Mesenchymal stem cell (in vitro differentiated cells and primary cell): ENCODE measurements around the gene LRRC71.
A peak's percentile ranks its signal among the peaks of the same experiment; 100 is the strongest.

Source experiments
- DNase-seq: peaks from one replicate; pipeline ENCODE4 v3.0.0-alpha.2; 2013
- H2AFZ ChIP-seq: one replicate; pipeline ENCODE4 v1.6.1; 2013; ENCODE audit warnings: low read depth, mild to moderate bottlenecking, control low read depth, inconsistent platforms, low read length, moderate library complexity
- H2AK5ac ChIP-seq: 2 replicates; pipeline ENCODE4 v1.6.1; 2013; ENCODE audit warnings: low read length, moderate library complexity, mild to moderate bottlenecking, inconsistent platforms; ENCODE audit not compliant: severe bottlenecking
- H2BK120ac ChIP-seq: one replicate; pipeline ENCODE4 v1.6.1; 2013; ENCODE audit warnings: low read depth, mild to moderate bottlenecking, inconsistent platforms, low read length, moderate library complexity
- H2BK12ac ChIP-seq, 2 experiments: one replicate each; pipeline ENCODE4 v1.6.1; 2013; ENCODE audit warnings: inconsistent platforms in 2 of 2, low read length in 2 of 2, mild to moderate bottlenecking in 2 of 2, moderate library complexity in 2 of 2, control low read depth in 1 of 2
- H2BK15ac ChIP-seq: one replicate; pipeline ENCODE4 v1.6.1; 2013; ENCODE audit warnings: mild to moderate bottlenecking, low read depth, inconsistent platforms; ENCODE audit not compliant: poor library complexity, severe bottlenecking
- H2BK5ac ChIP-seq: 2 replicates; pipeline ENCODE4 v1.6.1; 2013; ENCODE audit warnings: low read depth, mild to moderate bottlenecking, low read length, control low read depth, inconsistent platforms; ENCODE audit not compliant: poor library complexity, severe bottlenecking
- H3K14ac ChIP-seq, 2 experiments: one replicate each; pipeline ENCODE4 v1.6.1; 2013; ENCODE audit warnings: inconsistent platforms in 2 of 2, low read length in 2 of 2, control low read depth in 1 of 2, mild to moderate bottlenecking in 1 of 2, moderate library complexity in 1 of 2
- H3K18ac ChIP-seq, 2 experiments: one replicate each; pipeline ENCODE4 v1.6.1; 2013; ENCODE audit warnings: inconsistent platforms in 2 of 2, low read length in 2 of 2, control low read depth in 1 of 2, low read depth in 1 of 2, mild to moderate bottlenecking in 1 of 2
- H3K23ac ChIP-seq, 2 experiments: one replicate each; pipeline ENCODE4 v1.6.1; 2013; ENCODE audit warnings: inconsistent platforms in 2 of 2, low read length in 2 of 2, mild to moderate bottlenecking in 2 of 2, moderate library complexity in 2 of 2, control low read depth in 1 of 2
- H3K27ac ChIP-seq: 2 replicates; pipeline ENCODE4 v1.5.1; 2013; ENCODE audit warnings: mild to moderate bottlenecking, moderate library complexity, low read length, control low read depth, inconsistent platforms; ENCODE audit not compliant: poor library complexity, severe bottlenecking
- H3K27me3 ChIP-seq, 2 experiments: 2 replicates each; pipeline versions ENCODE4 v1.6.1 to v1.7.0; 2013; ENCODE audit warnings: low read length in 2 of 2, mild to moderate bottlenecking in 2 of 2, moderate library complexity in 2 of 2, control low read depth in 1 of 2, inconsistent platforms in 1 of 2; ENCODE audit not compliant: control insufficient read depth in 1 of 2, insufficient read depth in 1 of 2
- H3K36me3 ChIP-seq, 2 experiments: 2 replicates each; pipeline versions ENCODE4 v1.6.1 to v1.7.0; 2013; ENCODE audit warnings: low read length in 2 of 2, control low read depth in 1 of 2, inconsistent platforms in 1 of 2, low read depth in 1 of 2, mild to moderate bottlenecking in 1 of 2; ENCODE audit not compliant: insufficient read depth in 2 of 2, control insufficient read depth in 1 of 2
- H3K4ac ChIP-seq, 2 experiments: one replicate each; pipeline ENCODE4 v1.6.1; 2013; ENCODE audit warnings: inconsistent platforms in 2 of 2, low read length in 2 of 2, mild to moderate bottlenecking in 2 of 2, moderate library complexity in 2 of 2, control low read depth in 1 of 2, low read depth in 1 of 2
- H3K4me1 ChIP-seq: 2 replicates; pipeline ENCODE4 v1.6.1; 2013; ENCODE audit warnings: low read depth, low read length, control low read depth; ENCODE audit not compliant: control insufficient read depth, insufficient read depth
- H3K4me2 ChIP-seq: 2 replicates; pipeline ENCODE4 v1.6.1; 2013; ENCODE audit warnings: low read length, mild to moderate bottlenecking, inconsistent platforms; ENCODE audit not compliant: poor library complexity, severe bottlenecking
- H3K4me3 ChIP-seq, 2 experiments: 2 replicates each; pipeline versions ENCODE4 v1.5.1 to v1.7.0; 2013; ENCODE audit warnings: low read length in 2 of 2, mild to moderate bottlenecking in 2 of 2, control low read depth in 1 of 2, low read depth in 1 of 2; ENCODE audit not compliant: insufficient read depth in 1 of 2
- H3K79me1 ChIP-seq: replicated peaks from 2 replicates; pipeline ENCODE4 v1.6.1; 2013; ENCODE audit warnings: mild to moderate bottlenecking, control low read depth, low read length, inconsistent platforms; ENCODE audit not compliant: poor library complexity, severe bottlenecking
- H3K9ac ChIP-seq: 2 replicates; pipeline ENCODE4 v1.7.0; 2013; ENCODE audit warnings: mild to moderate bottlenecking, low read length, moderate library complexity
- H3K9me3 ChIP-seq: 2 replicates; pipeline ENCODE4 v1.7.0; 2013; ENCODE audit warnings: mild to moderate bottlenecking, low read length; ENCODE audit not compliant: control insufficient read depth
- H4K8ac ChIP-seq: one replicate; pipeline ENCODE4 v1.6.1; 2013; ENCODE audit warnings: inconsistent platforms, mild to moderate bottlenecking, low read length, moderate library complexity
- H4K91ac ChIP-seq: one replicate; pipeline ENCODE4 v1.6.1; 2013; ENCODE audit warnings: mild to moderate bottlenecking, low read length, inconsistent platforms
- WGBS: methylation state at CpG from one replicate; pipeline ENCODE4 v1.1.7; 2013; ENCODE audit warnings: mixed read lengths; 5-methylcytosine and 5-hydroxymethylcytosine counted together

LRRC71 gene

GRCh38 chr1:156931211-156931952, 10.9 kb downstream of the LRRC71 start:
- peaks cover 13 to 16% of the 10 kb centered on the region in 2 experiments for H3K36me3 ChIP-seq
- H3K27me3 ChIP-seq, result peaks cover 30 to 41% of the 10 kb centered on the region in 2 experiments
- H3K4ac ChIP-seq, result no peak overlapping the region
- no peaks in the 10 kb centered on the region for H3K9me3 ChIP-seq
- H4K91ac ChIP-seq, result no peak overlapping the region
- H3K4me1 ChIP-seq, result peaks cover 7% of the 10 kb centered on the region
- no peak overlapping the region for H3K4me2 ChIP-seq
- H2AFZ ChIP-seq, result no peak overlapping the region
- WGBS, result 94% methylated on average over 9 of the region's 11 CpGs
- peak; percentile 35 for DNase-seq
- H3K14ac ChIP-seq, result no peak overlapping the region
- no peaks in the 10 kb centered on the region for H3K79me1 ChIP-seq
- peak overlapping the region in 1 of 2 experiments; percentile 25 for H3K4me3 ChIP-seq
- H2BK5ac ChIP-seq, result no peak overlapping the region
- no peak overlapping the region for H3K23ac ChIP-seq
- no peak overlapping the region for H2BK12ac ChIP-seq
- H3K27ac ChIP-seq, result no peak overlapping the region
- no peak overlapping the region for H4K8ac ChIP-seq
- no peak overlapping the region for H2BK15ac ChIP-seq
- H2AK5ac ChIP-seq, result no peak overlapping the region
- no peak overlapping the region for H2BK120ac ChIP-seq
- peak overlapping the region; percentile 1 for H3K9ac ChIP-seq
- H3K18ac ChIP-seq, result no peak overlapping the region

DNA sequence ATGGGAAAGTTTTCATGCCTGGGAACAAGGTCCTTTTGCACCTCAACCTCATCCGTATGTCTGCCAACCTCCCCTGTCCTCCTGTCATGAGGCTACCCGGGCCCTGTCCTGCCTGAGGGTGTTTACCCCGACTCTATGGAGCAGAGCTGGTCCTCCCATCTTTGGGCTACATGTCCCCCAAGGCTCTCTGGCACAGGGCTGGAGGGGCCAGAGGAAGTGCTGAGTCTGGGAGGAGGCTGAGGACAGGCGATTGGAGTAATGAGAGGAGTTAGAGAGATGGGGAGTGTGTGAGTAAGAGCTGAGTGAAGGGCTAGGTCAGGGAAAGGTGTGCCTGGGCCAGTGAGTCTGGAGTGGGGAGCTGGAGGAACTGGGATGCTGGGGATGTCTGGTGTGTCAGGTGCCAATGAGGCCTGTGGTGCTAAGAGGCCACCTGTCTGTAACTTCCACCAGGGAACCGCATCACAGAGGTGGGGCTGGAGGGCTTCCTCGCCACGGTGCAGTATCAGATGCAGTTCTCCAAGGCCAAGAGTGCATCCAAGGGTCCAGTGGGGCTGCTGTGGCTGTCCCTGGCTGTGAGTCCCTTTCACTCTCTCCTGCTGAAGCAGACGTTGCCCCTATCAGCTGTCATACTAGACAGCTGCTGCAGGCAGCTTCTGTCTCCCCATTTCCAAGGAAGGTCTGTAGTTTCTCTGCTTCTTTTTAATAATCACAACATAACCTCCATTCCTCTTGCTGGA, 11.7 kb downstream of the LRRC71 start:
- Histone ChIP-seq H4K91ac (no peak overlapping the region), H3K9ac (no peak overlapping the region), H3K79me1 (no peaks in the 10 kb centered on the region), H3K27ac (no peak overlapping the region), H4K8ac (no peak overlapping the region), H2BK5ac (no peak overlapping the region), H2BK15ac (no peak overlapping the region), H3K14ac (no peak overlapping the region), H2BK12ac (no peak overlapping the region), H3K18ac (no peak overlapping the region), H3K4me1 (peaks cover 6% of the 10 kb centered on the region), H3K36me3 (peaks cover 20 to 23% of the 10 kb centered on the region in 2 experiments), H3K4me2 (no peak overlapping the region), H3K23ac (no peak overlapping the region), H2BK120ac (no peak overlapping the region), H3K9me3 (no peaks in the 10 kb centered on the region), H3K27me3 (peaks cover 26 to 35% of the 10 kb centered on the region in 2 experiments), H2AFZ (no peak overlapping the region), H3K4me3 (no peak overlapping the region), H3K4ac (no peak overlapping the region), H2AK5ac (no peak overlapping the region)
- no peak for DNase-seq
- WGBS, result 87% methylated on average over 8 of the region's 8 CpGs

- no peak overlapping the region for H3K14ac ChIP-seq
- no peak overlapping the region for H3K4me3 ChIP-seq
- H3K36me3 ChIP-seq, result peaks cover 30 to 33% of the 10 kb centered on the region in 2 experiments
- H3K79me1 ChIP-seq, result no peaks in the 10 kb centered on the region
- WGBS, result 87% methylated on average over 6 of the region's 6 CpGs
- H3K4me1 ChIP-seq, result no peaks in the 10 kb centered on the region
- H2BK120ac ChIP-seq, result no peak overlapping the region
- no peak overlapping the region for H4K8ac ChIP-seq
- peaks cover 17 to 27% of the 10 kb centered on the region in 2 experiments for H3K27me3 ChIP-seq
- no peak overlapping the region for H4K91ac ChIP-seq
- no peak overlapping the region for H2BK5ac ChIP-seq
- H3K18ac ChIP-seq, result no peak overlapping the region
- H3K23ac ChIP-seq, result no peak overlapping the region
- DNase-seq, result no peak
- H2BK15ac ChIP-seq, result no peak overlapping the region
- H2BK12ac ChIP-seq, result no peak overlapping the region
- no peak overlapping the region for H3K9ac ChIP-seq
- no peak overlapping the region for H3K27ac ChIP-seq
- H3K9me3 ChIP-seq, result no peaks in the 10 kb centered on the region
- no peak overlapping the region for H3K4ac ChIP-seq
- no peak overlapping the region for H2AFZ ChIP-seq
- no peak overlapping the region for H3K4me2 ChIP-seq
- no peak overlapping the region for H2AK5ac ChIP-seq
Measured at GRCh38 chr1:156933136-156933535, 12.7 kb downstream of the LRRC71 start.

DNA sequence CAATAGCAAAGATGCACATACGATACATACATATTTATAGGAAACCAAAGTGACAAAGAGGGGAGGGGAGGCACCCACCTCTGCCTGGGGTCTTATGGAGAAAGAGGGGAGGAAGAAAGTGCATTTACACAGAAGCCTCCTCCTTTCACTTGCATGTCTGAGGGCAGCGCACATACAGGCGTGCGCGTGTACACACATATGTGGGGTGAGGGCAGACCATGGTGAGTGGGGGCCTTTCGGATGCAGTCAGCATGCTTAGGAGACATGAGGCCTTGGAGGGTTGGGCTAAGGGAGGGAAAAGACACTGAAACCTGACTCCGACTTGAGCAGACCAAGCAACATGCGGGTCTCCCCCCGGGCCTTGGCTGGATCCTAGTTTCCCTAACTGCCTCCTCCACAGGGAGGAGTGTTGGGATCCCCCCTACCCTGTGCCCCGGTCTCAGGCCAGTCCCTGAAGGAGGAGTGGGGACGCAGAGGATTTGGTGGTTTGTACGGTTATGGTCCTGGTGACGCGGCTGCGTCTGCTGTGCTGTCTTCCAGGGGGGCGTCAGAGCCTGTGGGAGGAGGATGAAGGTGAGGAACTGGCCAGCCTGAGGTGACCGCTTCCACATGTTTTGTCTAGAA, 15.2 kb downstream of the LRRC71 start:
- no peak overlapping the region for H3K4ac ChIP-seq
- no peak for DNase-seq
- no peak overlapping the region for H3K4me2 ChIP-seq
- H3K79me1 ChIP-seq, result no peaks in the 10 kb centered on the region
- H3K36me3 ChIP-seq, result peaks cover 53 to 57% of the 10 kb centered on the region in 2 experiments
- no peak overlapping the region for H4K8ac ChIP-seq
- WGBS, result 98% methylated on average over 13 of the region's 17 CpGs
- H3K27me3 ChIP-seq, result peaks cover 0 to 8% of the 10 kb centered on the region in 2 experiments
- H3K9me3 ChIP-seq, result no peaks in the 10 kb centered on the region
- H3K23ac ChIP-seq, result no peak overlapping the region
- no peak overlapping the region for H3K9ac ChIP-seq
- H2BK12ac ChIP-seq, result no peak overlapping the region
- H3K4me3 ChIP-seq, result no peak overlapping the region
- H3K4me1 ChIP-seq, result no peaks in the 10 kb centered on the region
- no peak overlapping the region for H2BK120ac ChIP-seq
- H2AK5ac ChIP-seq, result no peak overlapping the region
- no peak overlapping the region for H4K91ac ChIP-seq
- no peak overlapping the region for H3K18ac ChIP-seq
- H2AFZ ChIP-seq, result no peak overlapping the region
- H3K27ac ChIP-seq, result no peak overlapping the region
- no peak overlapping the region for H2BK15ac ChIP-seq
- no peak overlapping the region for H3K14ac ChIP-seq
- no peak overlapping the region for H2BK5ac ChIP-seq
